ENCODE results near the gene CLC.

DNA sequence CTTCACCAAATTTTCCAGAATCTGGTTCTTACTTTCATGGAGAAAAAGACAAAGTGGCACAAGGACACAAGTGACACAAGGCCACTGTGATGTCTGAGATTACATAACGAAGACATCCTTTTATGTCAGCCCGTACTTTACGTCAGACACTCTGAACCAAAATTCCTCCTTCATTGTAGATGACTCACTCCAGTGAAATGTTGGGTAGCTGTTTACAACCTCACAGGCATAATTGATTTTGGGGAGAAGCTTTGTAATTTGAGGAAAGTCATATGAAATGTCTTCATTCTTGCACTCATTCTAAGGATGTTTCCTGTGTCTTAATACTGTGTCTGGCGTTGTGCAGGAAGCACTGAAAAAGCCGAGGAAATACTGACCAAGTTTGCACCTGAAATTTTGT lies 53.6 kb downstream of the CLC start:
- TF ChIP-seq, protein P1, sequence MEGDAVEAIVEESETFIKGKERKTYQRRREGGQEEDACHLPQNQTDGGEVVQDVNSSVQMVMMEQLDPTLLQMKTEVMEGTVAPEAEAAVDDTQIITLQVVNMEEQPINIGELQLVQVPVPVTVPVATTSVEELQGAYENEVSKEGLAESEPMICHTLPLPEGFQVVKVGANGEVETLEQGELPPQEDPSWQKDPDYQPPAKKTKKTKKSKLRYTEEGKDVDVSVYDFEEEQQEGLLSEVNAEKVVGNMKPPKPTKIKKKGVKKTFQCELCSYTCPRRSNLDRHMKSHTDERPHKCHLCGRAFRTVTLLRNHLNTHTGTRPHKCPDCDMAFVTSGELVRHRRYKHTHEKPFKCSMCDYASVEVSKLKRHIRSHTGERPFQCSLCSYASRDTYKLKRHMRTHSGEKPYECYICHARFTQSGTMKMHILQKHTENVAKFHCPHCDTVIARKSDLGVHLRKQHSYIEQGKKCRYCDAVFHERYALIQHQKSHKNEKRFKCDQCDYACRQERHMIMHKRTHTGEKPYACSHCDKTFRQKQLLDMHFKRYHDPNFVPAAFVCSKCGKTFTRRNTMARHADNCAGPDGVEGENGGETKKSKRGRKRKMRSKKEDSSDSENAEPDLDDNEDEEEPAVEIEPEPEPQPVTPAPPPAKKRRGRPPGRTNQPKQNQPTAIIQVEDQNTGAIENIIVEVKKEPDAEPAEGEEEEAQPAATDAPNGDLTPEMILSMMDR (conservative IDR thresholded peaks at IDR 0.05; ENCODE audit: low read depth, low read length): no peak
- no peak for TF ChIP-seq EZH2 (IDR thresholded peaks at IDR 0.05; ENCODE audit: borderline replicate concordance, low read depth, low read length, poor library complexity, severe bottlenecking)

Measured in A673 (cell line).